ENCODE data around the gene PAFAH2. TPM values are rescaled to one million over a fixed set of nuclear protein-coding genes. Genes with fewer than 3 reads are reported as not detected.
A peak's percentile ranks its signal among the peaks of the same experiment; 100 is the strongest.

The PAFAH2 gene
- total RNA-seq, 1 donor: 9.8 TPM

- no peak overlapping the region for H3K4me3 ChIP-seq (ENCODE audit: low read depth, low read length)
- DNase-seq (ENCODE audit: low read depth): peak; percentile 69
- no peak for TF ChIP-seq CTCF (IDR thresholded peaks at IDR 0.05; ENCODE audit: insufficient read depth, low read length)
Observed at GRCh38 chr1:26031611-26032220, 33.9 kb upstream of the PAFAH2 start.

GRCh38 chr1:26031196-26031595 is 33.3 kb upstream of the PAFAH2 start:
- TF ChIP-seq CTCF (IDR thresholded peaks at IDR 0.05; ENCODE audit: insufficient read depth, low read length): no peak
- no peak for DNase-seq (ENCODE audit: low read depth)
- H3K4me3 ChIP-seq (ENCODE audit: low read depth, low read length): no peak overlapping the region

GRCh38 chr1:26029864-26030481 is 32.1 kb upstream of the PAFAH2 start:
- TF ChIP-seq CTCF (IDR thresholded peaks at IDR 0.05; ENCODE audit: insufficient read depth, low read length): no peak
- DNase-seq (ENCODE audit: low read depth): no peak
- no peak overlapping the region for H3K4me3 ChIP-seq (ENCODE audit: low read depth, low read length)

- DNase-seq (ENCODE audit: low read depth): no peak
- H3K4me3 ChIP-seq (ENCODE audit: low read depth, low read length): no peak overlapping the region
- no peak for TF ChIP-seq CTCF (IDR thresholded peaks at IDR 0.05; ENCODE audit: insufficient read depth, low read length)
Observed at GRCh38 chr1:26029054-26029863, 31.4 kb upstream of the PAFAH2 start.

GRCh38 chr1:26028490-26028980 is 30.7 kb upstream of the PAFAH2 start:
- no peak for DNase-seq (ENCODE audit: low read depth)
- TF ChIP-seq CTCF (IDR thresholded peaks at IDR 0.05; ENCODE audit: insufficient read depth, low read length): no peak
- no peak overlapping the region for H3K4me3 ChIP-seq (ENCODE audit: low read depth, low read length)

- DNase-seq (ENCODE audit: low read depth): no peak
- H3K4me3 ChIP-seq (ENCODE audit: low read depth, low read length): no peak overlapping the region
- TF ChIP-seq CTCF (IDR thresholded peaks at IDR 0.05; ENCODE audit: insufficient read depth, low read length): no peak
Observed at GRCh38 chr1:26027716-26028489, 30.0 kb upstream of the PAFAH2 start.

Data from fibroblast of the aortic adventitia (primary cell).